ENCODE results near the gene INO80C.

The INO80C gene

DNA sequence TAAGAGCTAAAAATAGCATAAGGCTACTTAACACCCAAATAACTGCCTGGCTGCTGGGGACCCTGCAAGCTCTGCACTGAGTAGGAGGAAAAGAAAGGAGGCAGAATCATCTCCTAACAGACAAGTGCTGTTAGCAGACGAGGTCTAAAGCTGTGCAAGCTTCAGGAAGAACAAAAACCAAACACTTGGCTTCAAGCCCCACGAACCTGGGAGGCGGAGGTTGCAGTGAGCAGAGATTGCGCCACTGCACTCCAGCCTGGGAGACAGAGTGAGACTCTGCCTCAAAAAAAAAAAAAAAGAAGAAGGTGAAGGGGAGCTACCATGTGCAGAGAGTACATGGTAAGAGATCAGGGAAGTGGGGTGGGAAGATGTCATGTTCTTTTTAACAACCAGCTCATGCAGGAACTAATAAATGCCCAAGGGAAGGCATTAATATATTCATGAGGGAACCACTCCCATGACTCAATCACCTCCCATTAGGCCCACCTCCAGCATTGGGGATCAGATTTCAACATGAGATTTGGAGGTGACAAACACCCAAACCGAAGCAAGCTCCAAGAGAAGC is 28.8 kb upstream of the INO80C start:
- TF ChIP-seq, protein P1, sequence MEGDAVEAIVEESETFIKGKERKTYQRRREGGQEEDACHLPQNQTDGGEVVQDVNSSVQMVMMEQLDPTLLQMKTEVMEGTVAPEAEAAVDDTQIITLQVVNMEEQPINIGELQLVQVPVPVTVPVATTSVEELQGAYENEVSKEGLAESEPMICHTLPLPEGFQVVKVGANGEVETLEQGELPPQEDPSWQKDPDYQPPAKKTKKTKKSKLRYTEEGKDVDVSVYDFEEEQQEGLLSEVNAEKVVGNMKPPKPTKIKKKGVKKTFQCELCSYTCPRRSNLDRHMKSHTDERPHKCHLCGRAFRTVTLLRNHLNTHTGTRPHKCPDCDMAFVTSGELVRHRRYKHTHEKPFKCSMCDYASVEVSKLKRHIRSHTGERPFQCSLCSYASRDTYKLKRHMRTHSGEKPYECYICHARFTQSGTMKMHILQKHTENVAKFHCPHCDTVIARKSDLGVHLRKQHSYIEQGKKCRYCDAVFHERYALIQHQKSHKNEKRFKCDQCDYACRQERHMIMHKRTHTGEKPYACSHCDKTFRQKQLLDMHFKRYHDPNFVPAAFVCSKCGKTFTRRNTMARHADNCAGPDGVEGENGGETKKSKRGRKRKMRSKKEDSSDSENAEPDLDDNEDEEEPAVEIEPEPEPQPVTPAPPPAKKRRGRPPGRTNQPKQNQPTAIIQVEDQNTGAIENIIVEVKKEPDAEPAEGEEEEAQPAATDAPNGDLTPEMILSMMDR (IDR thresholded peaks at IDR 0.05; ENCODE audit: low read length, missing control alignments): no peak
- peak; percentile 63 for DNase-seq (ENCODE audit: low read depth)
- H3K4me3 ChIP-seq (replicated peaks; ENCODE audit: low read depth, low read length): peak overlapping the region; percentile 21

DNA sequence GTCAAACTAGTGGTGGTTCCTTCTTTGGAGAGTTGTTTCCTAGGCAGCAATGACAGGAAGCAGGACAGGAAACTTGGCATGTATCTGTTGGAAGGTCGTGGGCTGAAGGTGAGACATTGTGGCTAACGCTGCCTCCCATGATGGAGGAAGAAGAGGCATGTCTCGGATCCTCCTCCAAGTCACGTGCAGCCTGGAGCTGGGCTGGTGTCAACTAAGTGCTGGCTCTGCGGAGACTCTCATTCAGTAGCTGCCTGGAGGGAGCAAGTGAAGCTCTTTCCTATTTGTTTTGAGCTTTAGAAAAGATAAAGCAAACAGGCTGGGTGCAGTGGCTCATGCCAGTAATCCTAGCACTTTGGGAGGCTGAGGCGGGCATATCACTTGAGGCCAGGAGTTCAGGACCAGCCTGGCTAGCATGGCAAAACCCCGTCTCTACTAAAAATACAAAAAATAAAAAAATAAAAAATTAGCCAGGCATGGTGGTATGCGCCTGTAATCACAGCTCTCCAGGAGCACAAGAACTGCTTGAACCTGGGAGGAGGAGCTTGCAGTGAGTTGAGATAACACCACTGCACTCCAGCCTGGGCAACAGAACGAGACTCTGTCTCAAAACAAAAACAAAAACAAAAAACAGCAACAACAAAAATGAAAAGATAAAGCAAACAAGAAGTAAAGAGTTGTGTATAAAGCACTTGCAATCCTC is 28.2 kb upstream of the INO80C start:
- TF ChIP-seq, protein P1 (IDR thresholded peaks at IDR 0.05; ENCODE audit: low read length, missing control alignments): no peak
- DNase-seq (ENCODE audit: low read depth): no peak
- peak overlapping the region; percentile 21 for H3K4me3 ChIP-seq (replicated peaks; ENCODE audit: low read depth, low read length)

DNA sequence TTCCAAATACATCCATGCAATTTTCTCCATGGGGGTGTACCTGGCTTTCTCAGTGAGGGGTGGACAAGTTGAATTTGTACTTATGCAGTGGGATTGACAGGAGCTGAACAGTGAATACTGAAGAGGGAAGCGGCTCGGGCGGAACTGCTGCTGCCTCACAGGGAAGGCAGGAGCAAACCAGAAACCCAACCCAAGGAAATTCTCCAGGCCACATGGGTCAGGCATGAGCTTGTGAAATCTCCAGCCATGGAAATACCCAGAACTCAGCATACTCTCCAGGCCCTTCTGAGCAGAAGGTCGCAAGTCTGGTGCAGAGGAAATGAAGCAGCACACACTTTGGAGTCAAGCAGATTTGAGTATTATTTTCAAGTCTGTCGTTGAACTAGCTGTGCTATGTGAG is 26.5 kb upstream of the INO80C start:
- no peak overlapping the region for H3K4me3 ChIP-seq (replicated peaks; ENCODE audit: low read depth, low read length)
- TF ChIP-seq, protein P1 (IDR thresholded peaks at IDR 0.05; ENCODE audit: low read length, missing control alignments): no peak
- DNase-seq (ENCODE audit: low read depth): no peak

DNA sequence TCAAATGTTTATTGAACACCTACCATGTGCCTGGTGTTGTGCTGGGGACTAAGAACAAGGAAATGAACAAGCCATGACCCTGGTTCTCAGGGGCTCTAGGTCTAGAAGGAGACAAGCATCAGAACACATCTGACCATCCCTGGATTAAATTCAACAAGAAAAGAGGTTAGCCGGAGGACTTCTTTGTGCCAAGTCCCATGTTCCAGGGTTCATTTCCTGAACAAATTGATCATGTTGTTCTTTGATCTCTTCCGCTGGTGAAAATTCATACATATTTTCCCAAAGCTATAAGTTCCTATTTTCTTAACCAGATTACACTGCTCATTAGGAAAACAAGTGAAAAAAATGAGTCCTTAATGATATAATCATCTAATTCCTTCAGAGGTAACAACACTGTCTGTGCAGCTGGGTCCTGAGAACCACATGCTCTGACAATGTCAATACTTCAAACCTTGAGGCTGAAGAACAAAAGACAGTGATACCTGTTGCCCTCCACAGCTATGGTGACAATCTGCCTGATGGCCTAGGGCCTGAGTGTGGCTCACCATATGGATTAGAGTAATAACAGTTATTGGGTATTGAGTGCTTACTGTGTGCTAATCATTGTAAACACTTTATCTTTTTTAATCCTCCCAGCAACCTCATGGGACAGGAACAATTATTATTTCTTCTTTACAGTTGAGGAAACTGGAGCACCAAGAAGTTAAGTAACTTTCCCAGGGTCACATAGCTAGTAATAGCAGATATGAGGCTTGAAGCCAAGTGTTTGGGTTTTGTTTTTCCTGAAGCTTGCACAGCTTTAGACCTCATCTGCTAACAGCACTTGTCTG is 24.6 kb upstream of the INO80C start:
- H3K4me3 ChIP-seq (replicated peaks; ENCODE audit: low read depth, low read length): no peak overlapping the region
- TF ChIP-seq, protein P1 (IDR thresholded peaks at IDR 0.05; ENCODE audit: low read length, missing control alignments): no peak
- DNase-seq (ENCODE audit: low read depth): no peak

DNA sequence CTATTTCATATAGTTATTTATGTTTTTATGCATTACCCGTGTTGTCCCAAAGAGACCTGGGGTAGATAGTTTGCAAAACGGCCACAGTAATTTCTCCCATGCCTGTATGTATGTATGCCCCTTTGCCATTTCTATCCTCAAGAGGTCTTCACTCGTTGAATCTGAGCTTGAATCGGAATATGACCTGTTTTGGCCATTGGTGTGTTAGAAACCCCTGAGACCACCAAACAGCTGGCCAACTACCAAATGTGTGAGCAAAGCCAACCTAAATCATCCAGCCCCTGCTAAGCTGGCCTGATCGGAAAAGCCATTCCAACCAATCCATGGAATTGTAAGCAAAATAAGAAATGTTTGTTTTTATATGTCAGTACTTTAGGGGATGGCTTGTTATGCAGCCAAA is 23.4 kb upstream of the INO80C start:
- TF ChIP-seq, protein P1 (IDR thresholded peaks at IDR 0.05; ENCODE audit: low read length, missing control alignments): no peak
- DNase-seq (ENCODE audit: low read depth): no peak
- H3K4me3 ChIP-seq (replicated peaks; ENCODE audit: low read depth, low read length): no peak overlapping the region

DNA sequence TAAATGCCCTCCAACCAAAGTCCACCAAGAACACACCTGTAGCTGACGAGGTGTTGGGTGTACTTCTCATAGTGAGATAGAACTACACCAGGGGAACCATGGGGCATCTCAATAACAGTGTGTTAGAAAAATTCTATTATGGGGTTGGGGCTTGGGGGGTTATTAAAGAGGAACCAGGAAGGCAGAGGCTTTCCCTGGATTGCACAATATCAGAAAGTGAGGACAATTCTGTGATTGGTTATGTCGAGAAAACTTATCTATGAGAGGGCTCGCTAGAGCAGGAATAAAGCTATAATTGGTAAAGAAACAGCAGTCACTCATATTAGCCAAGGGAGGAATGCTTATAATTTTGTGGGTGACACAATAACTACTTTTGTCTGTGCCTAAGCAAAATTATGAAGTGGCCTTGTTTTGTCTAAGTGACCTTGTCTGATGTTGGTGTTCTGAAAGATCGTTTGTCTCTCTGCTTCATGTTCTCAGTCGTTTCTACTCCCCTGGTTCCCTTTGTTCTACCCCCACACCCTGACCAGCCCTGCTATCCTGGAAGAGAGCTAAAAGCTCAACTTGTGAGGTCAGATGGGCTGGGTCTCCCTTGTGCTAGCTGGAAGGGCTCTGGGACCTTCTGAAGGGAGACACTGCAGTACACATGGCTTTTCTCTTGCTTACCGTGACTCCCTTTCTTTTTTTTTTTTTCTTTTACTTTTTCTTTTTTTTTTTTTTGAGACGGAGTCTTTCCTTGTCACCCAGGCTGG is 21.6 kb upstream of the INO80C start:
- no peak for DNase-seq (ENCODE audit: low read depth)
- TF ChIP-seq, protein P1 (IDR thresholded peaks at IDR 0.05; ENCODE audit: low read length, missing control alignments): no peak
- no peak overlapping the region for H3K4me3 ChIP-seq (replicated peaks; ENCODE audit: low read depth, low read length)

All from fibroblast of pulmonary artery (primary cell).